A673 (cell line): Measurements from ENCODE around the gene MYLK2. TPM values are rescaled to one million over a fixed set of nuclear protein-coding genes. Genes with fewer than 3 reads are reported as not detected.

Experiments
- BruUV-seq: library from RNA; stranded (reverse); fragments of 400-500 nt; replicated peaks from 2 replicates; lab custom pipeline; 2021; lab: Mats Ljungman, UMichigan
- CTCF ChIA-PET: fragments of 300-600 bp; sonication (Branson Sonifier 250); formaldehyde crosslinking; loops from one replicate; lab custom pipeline; 2022; ENCODE audit warnings: antibody characterized with exemption; lab: Charles Lee
- POLR2A ChIA-PET: fragments of 300-600 bp; sonication (Branson Sonifier 250); formaldehyde crosslinking; loops from one replicate; lab custom pipeline; 2022; ENCODE audit warnings: antibody characterized with exemption; ENCODE audit not compliant: low non-redundant PET; lab: Charles Lee
- DNase-seq: peaks from one replicate; pipeline ENCODE4 v3.0.0-alpha.2; 2015; ENCODE audit warnings: low spot score
- H3K27ac ChIP-seq: fragments of 200-600 bp; sonication (generic); 2 replicates; pipeline ENCODE4 v1.5.1; 2016; ENCODE audit warnings: mixed run types, low read depth, mild to moderate bottlenecking, mixed read lengths, antibody characterized with exemption, low read length; ENCODE audit not compliant: poor library complexity, severe bottlenecking
- H3K27me3 ChIP-seq: fragments of 200-600 bp; sonication (generic); replicated peaks from 2 replicates; pipeline ENCODE4 v1.6.1; 2017; ENCODE audit warnings: mixed run types, low read depth, mild to moderate bottlenecking, mixed read lengths, antibody characterized with exemption, low read length; ENCODE audit not compliant: insufficient read depth, poor library complexity
- H3K36me3 ChIP-seq: fragments of 200-600 bp; sonication (generic); 2 replicates; pipeline ENCODE4 v1.6.1; 2016; ENCODE audit warnings: mixed run types, mild to moderate bottlenecking, mixed read lengths, antibody characterized with exemption, low read length; ENCODE audit not compliant: insufficient read depth, poor library complexity, severe bottlenecking
- H3K4me1 ChIP-seq: fragments of 200-600 bp; sonication (generic); 2 replicates; pipeline ENCODE4 v1.6.1; 2017; ENCODE audit warnings: mixed run types, mild to moderate bottlenecking, mixed read lengths, antibody characterized with exemption, low read length; ENCODE audit not compliant: insufficient read depth, poor library complexity, severe bottlenecking
- H3K4me3 ChIP-seq: fragments of 200-600 bp; sonication (generic); 2 replicates; pipeline ENCODE4 v1.5.1; 2016; ENCODE audit warnings: low read depth, mixed run types, mild to moderate bottlenecking, mixed read lengths, low read length; ENCODE audit not compliant: poor library complexity, severe bottlenecking
- H3K9me3 ChIP-seq: fragments of 200-600 bp; sonication (generic); 2 replicates; pipeline ENCODE4 v1.6.1; 2016; ENCODE audit warnings: mixed run types, low read depth, mild to moderate bottlenecking, mixed read lengths, antibody characterized with exemption, low read length; ENCODE audit not compliant: poor library complexity, severe bottlenecking
- CTCF ChIP-seq: fragments of 300-800, 200-600 bp; sonication (generic); conservative IDR thresholded peaks from 2 replicates; pipeline ENCODE4 v1.5.1; 2017; ENCODE audit warnings: low read depth, mild to moderate bottlenecking, antibody characterized with exemption, low read length, moderate library complexity, mixed read lengths
- EZH2 ChIP-seq: fragments of 200-600 bp; sonication (generic); IDR thresholded peaks from 2 replicates; pipeline ENCODE4 v1.6.1; 2017; ENCODE audit warnings: borderline replicate concordance, low read depth, mild to moderate bottlenecking, mixed read lengths, antibody characterized with exemption, low read length; ENCODE audit not compliant: poor library complexity, severe bottlenecking
- intact Hi-C: fragments of 100-400 bp; cut with micrococcal nuclease; formaldehyde crosslinking; loops from one replicate; pipeline ENCODE4 v1.10.0; 2022; ENCODE audit not compliant: unreplicated experiment
- total RNA-seq: library from RNA; stranded (reverse); gene quantifications from 2 replicates; pipeline ENCODE4 v1.2.3, GENCODE V29; 2021

MYLK2 gene
- total RNA-seq, 1 experiment from 2014 or later: 1.3 TPM

- H3K27ac ChIP-seq: no peak overlapping the region
- TF ChIP-seq EZH2 (no peak), CTCF (no peak)
- POLR2A ChIA-PET: no interaction called here
- intact Hi-C loops: no loop called here
- H3K4me3 ChIP-seq: no peak overlapping the region
- no peaks in the 10 kb centered on the region for H3K4me1 ChIP-seq
- H3K36me3 ChIP-seq: no peaks in the 10 kb centered on the region
- BruUV-seq: no TSS peak
- H3K27me3 ChIP-seq: peaks cover 30% of the 10 kb centered on the region
- DNase-seq: no peak
- no peaks in the 10 kb centered on the region for H3K9me3 ChIP-seq
- CTCF ChIA-PET: no interaction called here
Measured at GRCh38 chr20:31875671-31876070, 56.5 kb downstream of the MYLK2 start.

GRCh38 chr20:31877684-31878083, 58.5 kb downstream of the MYLK2 start:
- Histone ChIP-seq H3K4me3 (no peak overlapping the region), H3K27ac (no peak overlapping the region), H3K36me3 (no peaks in the 10 kb centered on the region), H3K9me3 (no peaks in the 10 kb centered on the region), H3K4me1 (no peaks in the 10 kb centered on the region), H3K27me3 (peaks cover 10% of the 10 kb centered on the region)
- BruUV-seq: no TSS peak
- ChIA-PET POLR2A (no interaction called here), CTCF (no interaction called here)
- intact Hi-C loops: no loop called here
- no peak for DNase-seq
- TF ChIP-seq CTCF (no peak), EZH2 (no peak)

- DNase-seq: peak; percentile 95
- no peak for TF ChIP-seq CTCF
- no peak for TF ChIP-seq EZH2
- peak overlapping the region; percentile 55 for H3K4me3 ChIP-seq
- CTCF ChIA-PET: no interaction called here
- no peak overlapping the region for H3K27ac ChIP-seq
- POLR2A ChIA-PET: no interaction called here
- H3K9me3 ChIP-seq: no peaks in the 10 kb centered on the region
- intact Hi-C loops: no loop called here
- no peaks in the 10 kb centered on the region for H3K36me3 ChIP-seq
- BruUV-seq: no TSS peak
- no peaks in the 10 kb centered on the region for H3K27me3 ChIP-seq
- H3K4me1 ChIP-seq: no peaks in the 10 kb centered on the region
Measured at GRCh38 chr20:31879143-31879987, 60.2 kb downstream of the MYLK2 start.
